ENCODE data around the gene WNT6.

- no peak for TF ChIP-seq CTCF (IDR thresholded peaks at IDR 0.05)
- TF ChIP-seq, protein P1, sequence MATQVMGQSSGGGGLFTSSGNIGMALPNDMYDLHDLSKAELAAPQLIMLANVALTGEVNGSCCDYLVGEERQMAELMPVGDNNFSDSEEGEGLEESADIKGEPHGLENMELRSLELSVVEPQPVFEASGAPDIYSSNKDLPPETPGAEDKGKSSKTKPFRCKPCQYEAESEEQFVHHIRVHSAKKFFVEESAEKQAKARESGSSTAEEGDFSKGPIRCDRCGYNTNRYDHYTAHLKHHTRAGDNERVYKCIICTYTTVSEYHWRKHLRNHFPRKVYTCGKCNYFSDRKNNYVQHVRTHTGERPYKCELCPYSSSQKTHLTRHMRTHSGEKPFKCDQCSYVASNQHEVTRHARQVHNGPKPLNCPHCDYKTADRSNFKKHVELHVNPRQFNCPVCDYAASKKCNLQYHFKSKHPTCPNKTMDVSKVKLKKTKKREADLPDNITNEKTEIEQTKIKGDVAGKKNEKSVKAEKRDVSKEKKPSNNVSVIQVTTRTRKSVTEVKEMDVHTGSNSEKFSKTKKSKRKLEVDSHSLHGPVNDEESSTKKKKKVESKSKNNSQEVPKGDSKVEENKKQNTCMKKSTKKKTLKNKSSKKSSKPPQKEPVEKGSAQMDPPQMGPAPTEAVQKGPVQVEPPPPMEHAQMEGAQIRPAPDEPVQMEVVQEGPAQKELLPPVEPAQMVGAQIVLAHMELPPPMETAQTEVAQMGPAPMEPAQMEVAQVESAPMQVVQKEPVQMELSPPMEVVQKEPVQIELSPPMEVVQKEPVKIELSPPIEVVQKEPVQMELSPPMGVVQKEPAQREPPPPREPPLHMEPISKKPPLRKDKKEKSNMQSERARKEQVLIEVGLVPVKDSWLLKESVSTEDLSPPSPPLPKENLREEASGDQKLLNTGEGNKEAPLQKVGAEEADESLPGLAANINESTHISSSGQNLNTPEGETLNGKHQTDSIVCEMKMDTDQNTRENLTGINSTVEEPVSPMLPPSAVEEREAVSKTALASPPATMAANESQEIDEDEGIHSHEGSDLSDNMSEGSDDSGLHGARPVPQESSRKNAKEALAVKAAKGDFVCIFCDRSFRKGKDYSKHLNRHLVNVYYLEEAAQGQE (IDR thresholded peaks at IDR 0.05; ENCODE audit: insufficient read depth in 1 of 2, low read depth in 2 of 2, low read length in 1 of 2): no peak
- no peak for TF ChIP-seq POLR2AphosphoS5 (IDR thresholded peaks at IDR 0.05; ENCODE audit: low read depth, low read length)
- no peak for TF ChIP-seq SIN3A (IDR thresholded peaks at IDR 0.05; ENCODE audit: borderline replicate concordance, insufficient read depth, low read depth, low read length)
- no peak for TF ChIP-seq TCF7L2 (IDR thresholded peaks at IDR 0.05; ENCODE audit: low read depth, low read length)
These were observed 46.7 kb upstream of the WNT6 start for GRCh38 chr2:218812861-218813260.
